D341Med (cell line): ENCODE results near the gene LRP2BP.

Source experiments
- DNase-seq: peaks from one replicate; pipeline ENCODE4 v3.0.0; 2012; ENCODE audit warnings: low spot score

The LRP2BP gene

DNA sequence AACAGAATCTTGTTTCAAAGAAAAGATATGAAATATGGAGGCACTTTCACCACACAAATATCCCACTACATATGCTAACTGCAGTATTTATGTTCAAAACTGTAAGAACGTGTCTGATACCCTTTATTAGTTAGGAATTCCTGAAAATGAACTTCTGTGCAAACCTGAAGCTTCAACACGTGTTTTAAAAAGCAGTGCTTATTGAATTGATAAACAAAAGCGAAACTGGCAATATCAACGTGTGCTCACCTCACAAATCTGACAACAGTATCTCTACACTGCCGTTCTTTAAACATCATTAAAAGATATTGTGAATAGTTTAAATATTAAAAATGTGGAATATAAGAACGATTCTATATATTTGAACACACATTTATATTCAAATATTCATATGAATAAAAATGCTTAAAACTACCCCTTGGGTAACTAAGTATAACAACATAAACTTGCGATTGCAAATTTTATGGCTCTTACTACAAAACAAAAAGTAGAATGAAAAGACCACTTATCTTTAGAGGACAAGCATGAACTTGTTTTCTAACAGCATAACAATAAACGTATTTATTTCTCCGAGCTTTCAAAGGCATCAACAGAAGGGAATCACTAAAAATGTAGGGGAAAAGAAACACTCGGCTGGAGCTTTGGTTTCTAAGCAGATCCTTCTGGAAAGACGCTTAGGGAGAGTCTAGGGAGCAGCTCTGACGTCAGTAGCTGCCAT lies at the start of gene LRP2BP:
Gene LRP2BP, minus strand, starts transcription at position 687 of the 718 bp plus-strand sequence. CDS start 17,738 bp downstream, outside the sequence.
- DNase-seq: no peak

DNA sequence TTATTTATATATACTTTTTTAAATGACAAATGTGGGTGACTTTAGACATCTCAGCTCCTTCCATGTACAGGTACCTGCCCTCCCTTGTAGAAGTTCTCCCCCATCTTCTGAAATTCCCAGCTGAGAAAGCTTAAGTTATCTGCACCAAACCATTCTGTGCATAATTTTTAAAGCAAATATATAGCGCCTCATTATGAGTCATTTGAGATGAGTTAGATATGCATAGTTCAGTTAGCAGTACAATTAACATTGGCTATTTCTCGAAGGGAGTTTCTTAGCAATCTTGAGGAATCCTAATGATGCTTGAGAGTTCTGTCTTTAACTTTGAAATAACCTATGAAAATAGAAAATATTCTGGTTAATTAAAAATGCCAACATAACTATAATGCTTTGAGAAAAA lies 49.5 kb upstream of the LRP2BP start:
- no peak for DNase-seq

DNA sequence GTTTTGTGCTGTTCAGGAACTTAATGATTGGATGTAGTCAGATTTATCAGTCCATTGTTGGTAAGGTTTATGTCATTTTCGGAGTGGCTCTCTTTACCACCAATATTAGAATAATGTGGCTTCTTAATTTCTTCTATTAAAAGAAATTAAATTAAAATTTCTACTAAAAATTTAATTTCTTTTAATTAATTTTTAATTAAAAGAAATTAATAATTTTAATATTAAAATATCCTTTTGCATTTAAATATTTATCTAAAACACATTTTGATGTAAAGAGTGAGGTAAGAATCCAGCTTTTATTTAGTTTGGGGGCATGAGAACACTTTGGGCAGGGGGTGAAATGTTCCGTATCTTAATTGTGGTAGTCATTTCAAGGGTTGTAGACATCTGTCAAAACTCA lies 45.8 kb upstream of the LRP2BP start:
- DNase-seq: no peak

DNA sequence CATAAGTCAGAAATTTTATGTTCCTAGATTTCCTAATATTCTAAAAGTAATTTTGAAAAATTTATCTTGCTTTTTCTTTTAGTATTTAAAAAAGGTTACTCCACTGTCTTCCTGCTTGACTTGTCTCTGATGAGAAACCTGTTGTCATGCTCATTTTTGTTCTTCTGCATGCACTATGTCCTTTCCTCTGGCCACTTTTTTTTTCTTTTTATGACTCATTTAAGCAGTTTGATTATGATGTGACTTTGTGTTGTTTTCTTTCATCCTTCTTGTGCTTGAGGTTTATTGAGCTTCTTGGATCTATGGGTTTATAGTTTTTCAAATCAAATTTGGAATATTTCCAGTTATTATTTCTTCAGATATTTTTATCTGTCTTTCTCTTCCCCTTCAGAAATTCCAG lies 42.1 kb upstream of the LRP2BP start:
- no peak for DNase-seq

- DNase-seq: no peak
Observed at GRCh38 chr4:185435466-185435865, 39.7 kb upstream of the LRP2BP start.

GRCh38 chr4:185429660-185430059 lies 33.9 kb upstream of the LRP2BP start:
- no peak for DNase-seq

DNA sequence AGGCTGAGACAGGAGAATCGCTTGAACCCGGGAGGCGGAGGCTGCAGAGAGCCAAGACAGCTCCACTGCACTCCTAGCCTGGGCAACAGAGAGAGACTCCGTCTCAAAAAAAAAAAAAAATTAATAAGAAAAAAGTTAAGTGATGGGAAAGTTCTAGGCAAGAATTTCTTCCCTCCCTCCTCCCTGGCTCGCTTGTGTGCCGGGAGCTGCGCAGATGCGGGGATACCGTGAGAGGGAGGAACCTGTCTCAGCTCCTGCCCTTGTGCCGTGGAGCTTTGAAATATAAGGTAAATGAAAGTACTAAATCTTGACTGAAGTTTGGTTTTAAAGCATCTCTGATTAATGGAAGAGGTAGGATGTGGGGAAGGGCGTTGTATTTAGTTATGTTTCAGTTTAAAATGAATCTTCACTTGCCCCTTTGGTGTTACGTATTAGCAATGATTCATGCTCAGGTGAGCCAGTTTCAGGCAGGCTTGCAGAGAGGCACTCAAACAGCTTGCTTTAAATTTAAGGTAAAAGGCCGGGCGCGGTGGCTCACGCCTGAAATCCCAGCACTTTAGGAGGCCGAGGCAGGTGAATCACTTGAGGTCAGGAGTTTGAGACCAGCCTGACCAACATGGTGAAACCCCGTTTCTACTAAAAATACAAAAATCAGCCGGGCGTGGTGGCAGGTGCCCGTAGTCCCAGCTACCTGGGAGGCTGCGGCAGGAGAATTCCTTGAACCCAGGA lies 31.4 kb upstream of the LRP2BP start:
- no peak for DNase-seq

DNA sequence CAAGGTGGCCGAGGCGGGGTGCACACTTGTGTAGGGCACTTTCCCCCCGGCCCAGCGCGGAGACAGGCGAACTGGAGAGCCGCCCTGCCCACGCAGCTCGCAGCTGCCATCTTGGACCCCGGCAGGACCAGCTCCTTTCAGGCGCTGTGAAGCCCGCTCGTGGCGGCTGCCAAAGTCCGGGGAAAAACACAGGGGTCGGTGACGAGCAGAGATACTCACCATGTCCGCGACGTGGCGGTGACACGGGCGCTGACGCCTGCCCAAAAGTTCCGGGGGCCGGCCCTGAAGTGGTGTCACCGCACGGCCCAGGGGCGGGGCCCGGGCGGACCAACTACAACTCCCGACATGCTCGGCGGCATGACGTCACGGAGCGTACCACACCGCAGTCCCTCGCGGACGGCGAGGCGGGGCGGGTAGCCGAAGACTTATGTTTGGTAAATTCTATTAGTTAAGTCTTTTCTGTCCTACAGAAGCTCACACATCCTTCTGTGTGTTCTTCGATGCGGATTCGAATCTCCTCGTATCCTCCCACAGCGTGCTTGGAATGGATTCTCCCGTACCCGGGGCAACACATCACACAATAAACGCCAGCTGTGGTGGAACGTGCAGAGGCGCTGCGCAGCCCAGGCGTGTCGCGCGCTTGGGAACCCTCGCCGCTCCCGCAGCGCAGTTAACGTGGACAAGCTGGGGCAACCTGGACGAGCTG lies 30.1 kb upstream of the LRP2BP start, which contains the start of gene UFSP2:
Gene UFSP2, minus strand, starts transcription at position 318 of the 706 bp plus-strand sequence. Its CDS starts 96 bp downstream, at position 222.
- DNase-seq: peak; percentile 95

DNA sequence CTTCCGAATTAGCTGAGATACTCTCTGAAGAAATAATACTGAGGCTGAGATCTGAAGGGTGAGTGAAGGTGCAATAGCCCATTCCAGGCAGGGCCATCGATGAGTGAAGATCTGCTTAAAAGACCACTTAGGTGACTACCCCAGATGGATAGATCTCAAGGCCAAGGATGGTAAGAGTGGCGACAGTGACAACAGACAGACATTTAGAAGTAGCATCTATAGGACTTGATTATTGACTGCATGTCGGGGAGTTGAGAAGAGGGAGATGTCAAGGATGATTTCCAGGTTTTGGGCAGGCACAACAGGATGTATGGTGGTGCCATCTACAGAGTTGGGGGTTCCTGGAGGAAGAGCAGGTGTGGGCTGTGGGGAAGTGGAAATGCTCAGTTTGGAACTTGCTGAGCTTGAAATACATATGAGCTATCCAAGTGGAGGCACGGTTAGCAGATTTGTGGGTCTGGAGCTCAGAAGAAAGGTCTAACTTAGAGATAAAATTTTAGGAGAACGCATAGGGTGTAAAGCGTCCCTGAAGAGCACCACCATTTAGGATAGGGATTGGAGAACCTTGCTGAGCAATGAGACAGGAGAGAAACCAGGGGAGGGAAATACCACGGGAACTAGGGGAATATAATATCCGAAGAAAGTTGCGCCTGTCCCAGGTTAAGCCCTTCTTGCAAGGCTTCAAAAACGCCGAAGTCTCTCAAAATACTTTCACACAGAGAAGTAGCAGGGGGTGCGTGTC lies 29.4 kb upstream of the LRP2BP start:
- DNase-seq: no peak

GRCh38 chr4:185421366-185422124 lies 25.8 kb upstream of the LRP2BP start:
- no peak for DNase-seq

DNA sequence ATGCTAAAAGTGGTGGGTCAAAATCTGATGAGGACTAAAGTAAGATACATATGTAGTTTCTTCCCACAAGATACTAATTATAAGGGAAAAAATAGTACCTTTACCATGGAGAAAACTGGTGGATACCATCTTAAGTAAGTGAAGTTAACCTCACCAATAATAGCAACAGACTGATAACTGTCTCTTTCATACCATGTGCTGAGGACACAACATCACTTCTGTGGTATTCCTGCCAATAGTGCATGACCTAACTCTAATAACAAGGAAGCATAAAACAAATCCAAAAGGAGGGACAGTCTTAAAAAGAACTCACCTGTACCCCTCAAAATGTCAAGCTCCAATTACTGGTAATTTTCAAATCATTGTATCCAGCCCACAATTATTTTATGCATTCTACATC lies 21.2 kb upstream of the LRP2BP start:
- no peak for DNase-seq

GRCh38 chr4:185412412-185412811 lies 16.7 kb upstream of the LRP2BP start:
- DNase-seq: no peak

DNA sequence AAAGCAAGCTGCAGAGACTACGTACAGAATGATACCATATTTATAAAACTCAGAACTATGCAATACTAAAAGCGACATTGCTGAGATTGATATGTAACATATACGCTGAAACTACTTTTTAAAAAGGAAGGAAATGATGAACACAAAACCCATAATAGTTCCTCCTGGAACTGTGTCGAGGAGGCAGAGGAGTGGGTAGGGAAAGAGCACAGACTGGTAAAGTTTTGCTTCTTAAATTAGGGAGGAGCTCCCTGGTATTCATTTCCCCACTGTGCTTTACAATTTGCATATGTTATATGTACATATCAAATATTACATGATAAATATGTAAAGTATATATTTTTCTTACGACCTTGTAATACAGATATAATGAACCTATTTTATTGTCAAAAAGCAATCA lies 16.1 kb upstream of the LRP2BP start:
- no peak for DNase-seq

GRCh38 chr4:185408432-185408831 lies 12.7 kb upstream of the LRP2BP start:
- DNase-seq: no peak

GRCh38 chr4:185405296-185405999 lies 9.7 kb upstream of the LRP2BP start:
- no peak for DNase-seq

DNA sequence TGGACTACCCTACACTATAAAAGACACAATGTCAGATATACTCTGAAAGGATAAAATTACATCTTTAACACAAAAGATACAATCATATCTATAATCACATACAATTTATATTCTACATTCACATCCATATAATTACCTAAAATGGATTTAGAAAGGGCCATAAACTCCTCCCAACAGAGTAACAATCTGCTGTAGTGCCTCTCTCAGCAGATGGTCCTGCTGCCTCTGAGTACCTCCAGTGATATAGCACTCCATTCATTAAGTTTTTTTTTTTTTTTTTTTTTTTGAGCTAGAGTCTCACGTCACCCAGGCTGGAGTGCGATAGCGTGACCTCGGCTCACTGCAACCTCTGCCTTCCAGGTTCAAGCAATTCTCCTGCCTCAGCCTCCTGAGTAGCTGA lies 8.3 kb upstream of the LRP2BP start:
- DNase-seq: peak; percentile 60

GRCh38 chr4:185399466-185399865 lies 3.7 kb upstream of the LRP2BP start:
- DNase-seq: no peak

- DNase-seq: no peak
Observed at GRCh38 chr4:185398618-185399017, 2.9 kb upstream of the LRP2BP start.

DNA sequence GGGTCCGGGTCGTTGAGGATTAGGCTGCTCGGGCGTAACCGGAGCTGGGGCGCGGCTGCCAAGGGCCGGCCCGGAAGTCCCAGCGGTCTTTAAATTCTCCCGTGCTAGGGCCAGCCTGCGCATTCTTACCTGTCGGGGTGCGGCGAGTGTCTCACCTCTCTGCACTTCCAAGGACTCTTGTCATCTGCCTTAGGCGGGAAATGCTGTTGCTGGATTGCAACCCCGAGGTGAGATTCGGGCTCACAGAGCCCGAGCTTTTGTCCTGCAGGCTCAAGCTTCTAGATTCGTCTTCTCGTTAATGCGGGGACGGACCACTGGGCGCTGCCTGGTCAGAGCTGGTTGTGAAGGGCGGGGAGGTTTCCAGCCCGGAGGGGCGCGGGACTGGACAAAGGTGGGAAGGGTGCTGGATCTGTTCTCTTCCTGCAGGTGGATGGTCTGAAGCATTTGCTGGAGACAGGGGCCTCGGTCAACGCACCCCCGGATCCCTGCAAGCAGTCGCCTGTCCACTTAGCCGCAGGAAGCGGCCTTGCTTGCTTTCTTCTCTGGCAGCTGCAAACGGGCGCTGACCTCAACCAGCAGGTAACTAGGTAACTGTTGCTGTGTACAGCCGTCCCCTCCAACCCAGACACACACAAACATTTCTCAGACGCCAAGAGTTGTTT lies 1.1 kb upstream of the LRP2BP start, which contains the start of gene ANKRD37:
Gene ANKRD37, plus strand, starts transcription at position 118 of the 662 bp plus-strand sequence. Its CDS starts 83 bp downstream, at position 201.
- DNase-seq: no peak
